Measurements from ENCODE around the gene KRTAP3-1. TPM values are rescaled to one million over a fixed set of nuclear protein-coding genes. Genes with fewer than 3 reads are reported as not detected.

The KRTAP3-1 gene
- total RNA-seq, 6 donors from 2014 or later = not detected

DNA sequence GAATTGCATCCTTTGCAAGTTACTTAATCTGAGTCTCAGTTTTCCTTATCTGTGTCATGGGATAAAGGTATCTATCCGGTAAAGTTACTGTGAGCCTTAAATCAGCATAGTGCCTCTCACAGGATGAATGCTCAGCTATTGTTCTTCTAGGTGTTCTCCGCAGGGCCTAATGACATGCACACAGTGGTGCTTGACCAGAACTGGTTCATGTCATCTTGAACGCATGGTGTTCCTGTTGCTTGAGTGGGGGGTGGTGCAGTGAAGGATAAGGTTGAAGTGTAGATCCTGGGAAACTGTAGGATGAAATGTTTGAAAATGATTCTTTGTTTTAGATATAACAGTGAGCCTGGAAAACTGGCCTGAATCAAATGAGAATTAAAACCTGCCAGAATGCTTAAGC, 28.8 kb downstream of the KRTAP3-1 start:
- no peak overlapping the region for H3K4me3 ChIP-seq
- H3K36me3 ChIP-seq = no peaks in the 10 kb centered on the region
- no peak overlapping the region for H3K27ac ChIP-seq
- no peak for TF ChIP-seq POLR2A (IDR thresholded peaks at IDR 0.05)
- TF ChIP-seq, protein P1, sequence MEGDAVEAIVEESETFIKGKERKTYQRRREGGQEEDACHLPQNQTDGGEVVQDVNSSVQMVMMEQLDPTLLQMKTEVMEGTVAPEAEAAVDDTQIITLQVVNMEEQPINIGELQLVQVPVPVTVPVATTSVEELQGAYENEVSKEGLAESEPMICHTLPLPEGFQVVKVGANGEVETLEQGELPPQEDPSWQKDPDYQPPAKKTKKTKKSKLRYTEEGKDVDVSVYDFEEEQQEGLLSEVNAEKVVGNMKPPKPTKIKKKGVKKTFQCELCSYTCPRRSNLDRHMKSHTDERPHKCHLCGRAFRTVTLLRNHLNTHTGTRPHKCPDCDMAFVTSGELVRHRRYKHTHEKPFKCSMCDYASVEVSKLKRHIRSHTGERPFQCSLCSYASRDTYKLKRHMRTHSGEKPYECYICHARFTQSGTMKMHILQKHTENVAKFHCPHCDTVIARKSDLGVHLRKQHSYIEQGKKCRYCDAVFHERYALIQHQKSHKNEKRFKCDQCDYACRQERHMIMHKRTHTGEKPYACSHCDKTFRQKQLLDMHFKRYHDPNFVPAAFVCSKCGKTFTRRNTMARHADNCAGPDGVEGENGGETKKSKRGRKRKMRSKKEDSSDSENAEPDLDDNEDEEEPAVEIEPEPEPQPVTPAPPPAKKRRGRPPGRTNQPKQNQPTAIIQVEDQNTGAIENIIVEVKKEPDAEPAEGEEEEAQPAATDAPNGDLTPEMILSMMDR (IDR thresholded peaks at IDR 0.05) = no peak
- TF ChIP-seq EP300 (IDR thresholded peaks at IDR 0.05) = no peak
- TF ChIP-seq POLR2AphosphoS5 (IDR thresholded peaks at IDR 0.05) = no peak
- no peaks in the 10 kb centered on the region for H3K27me3 ChIP-seq
- no peaks in the 10 kb centered on the region for H3K9me3 ChIP-seq
- no peak for ATAC-seq (ENCODE audit: low FRiP score in 2 of 2)
- H3K4me1 ChIP-seq = no peaks in the 10 kb centered on the region
- 82% methylated on average over 3 of the region's 3 CpGs for WGBS, 2 donors
- DNase-seq = no peak

DNA sequence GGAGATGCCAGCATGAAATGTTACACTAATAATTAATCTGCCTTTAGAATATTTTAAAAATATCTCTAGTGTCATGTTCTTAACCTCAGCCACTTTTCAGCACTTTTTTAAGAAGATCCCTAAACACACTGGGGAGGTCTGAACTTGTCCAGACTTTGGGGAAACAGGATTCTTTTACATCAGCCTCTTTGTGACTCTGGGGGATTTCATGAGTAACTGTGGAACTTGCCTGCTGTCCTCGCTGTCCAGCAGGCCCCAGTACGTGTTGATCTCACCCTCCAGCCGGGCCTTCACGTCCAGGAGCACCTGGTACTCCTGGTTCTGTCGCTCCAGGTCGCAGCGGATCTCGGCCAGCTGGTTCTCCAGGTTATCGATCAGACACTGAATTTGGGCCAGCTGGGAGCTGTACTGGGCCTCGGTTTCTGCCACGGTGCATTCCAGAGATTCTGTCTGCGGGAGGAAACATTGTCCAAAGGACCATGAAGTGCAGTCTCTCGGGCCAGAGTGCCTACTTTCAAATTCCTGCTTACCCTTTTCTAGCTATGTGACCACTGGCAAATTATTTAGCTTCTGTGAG, 30.3 kb downstream of the KRTAP3-1 start:
- Histone ChIP-seq H3K27ac (no peak overlapping the region), H3K9me3 (no peaks in the 10 kb centered on the region), H3K4me3 (no peak overlapping the region), H3K4me1 (no peaks in the 10 kb centered on the region), H3K36me3 (no peaks in the 10 kb centered on the region), H3K27me3 (no peaks in the 10 kb centered on the region)
- TF ChIP-seq EP300 (IDR thresholded peaks at IDR 0.05) (no peak), POLR2AphosphoS5 (IDR thresholded peaks at IDR 0.05) (no peak), POLR2A (IDR thresholded peaks at IDR 0.05) (no peak)
- TF ChIP-seq, protein P1 (IDR thresholded peaks at IDR 0.05) = no peak
- peak in 1 of 2 donors; percentile 22 for DNase-seq
- 64 to 67% methylated on average over 11 to 13 of the region's 13 CpGs for WGBS, 2 donors
- ATAC-seq (ENCODE audit: low FRiP score in 2 of 2) = no peak

DNA sequence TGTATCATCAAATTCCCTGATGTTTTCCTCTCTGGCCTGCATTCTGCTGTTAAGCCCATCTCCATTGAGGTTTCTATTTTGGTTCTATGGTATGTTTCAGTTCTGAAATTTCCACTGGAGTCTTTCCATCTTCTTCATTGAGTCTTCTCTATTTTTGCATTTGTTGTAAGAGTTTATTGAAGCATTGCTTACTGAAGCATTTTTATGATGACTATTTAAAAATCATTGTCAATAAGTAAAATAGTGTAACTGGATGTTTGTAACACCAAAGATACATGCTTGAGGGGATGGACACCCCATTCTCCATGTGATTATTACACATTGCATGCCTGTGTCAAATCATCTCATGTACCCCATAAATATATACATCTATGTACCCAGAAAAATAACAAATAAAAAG, 33.4 kb downstream of the KRTAP3-1 start:
- Histone ChIP-seq H3K4me1 (no peaks in the 10 kb centered on the region), H3K9me3 (no peaks in the 10 kb centered on the region), H3K4me3 (no peak overlapping the region), H3K27ac (no peak overlapping the region), H3K27me3 (no peaks in the 10 kb centered on the region), H3K36me3 (no peaks in the 10 kb centered on the region)
- ATAC-seq (ENCODE audit: low FRiP score in 2 of 2) = no peak
- TF ChIP-seq EP300 (IDR thresholded peaks at IDR 0.05) (no peak), POLR2AphosphoS5 (IDR thresholded peaks at IDR 0.05) (no peak), POLR2A (IDR thresholded peaks at IDR 0.05) (no peak)
- TF ChIP-seq, protein P1 (IDR thresholded peaks at IDR 0.05) = no peak
- no peak for DNase-seq

DNA sequence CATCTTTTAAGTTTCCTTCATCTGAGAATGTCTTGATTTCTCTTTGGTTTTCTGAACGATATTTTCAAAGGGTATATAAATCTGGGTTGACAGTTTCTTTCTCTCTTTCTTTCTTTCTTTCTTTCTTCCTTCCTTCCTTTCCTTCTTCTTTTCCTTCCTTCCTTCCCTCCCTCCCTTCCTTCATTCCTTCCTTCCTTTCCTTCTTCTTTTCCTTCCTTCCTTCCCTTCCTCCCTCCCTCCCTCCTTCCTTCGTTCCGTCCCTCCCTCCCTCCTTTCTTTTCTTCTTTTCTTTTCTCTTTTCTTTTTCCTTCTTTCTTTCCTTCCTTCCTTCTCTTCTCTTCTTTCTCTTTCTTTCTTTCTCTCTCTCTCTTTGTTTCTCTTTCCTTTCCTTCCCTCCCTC, 34.6 kb downstream of the KRTAP3-1 start:
- Histone ChIP-seq H3K36me3 (no peaks in the 10 kb centered on the region), H3K27me3 (no peaks in the 10 kb centered on the region), H3K4me1 (no peaks in the 10 kb centered on the region), H3K9me3 (no peaks in the 10 kb centered on the region), H3K4me3 (no peak overlapping the region), H3K27ac (no peak overlapping the region)
- 87 to 94% methylated on average over 3 of the region's 3 CpGs for WGBS, 2 donors
- no peak for ATAC-seq (ENCODE audit: low FRiP score in 2 of 2)
- DNase-seq = no peak
- TF ChIP-seq EP300 (IDR thresholded peaks at IDR 0.05) (no peak), POLR2AphosphoS5 (IDR thresholded peaks at IDR 0.05) (no peak), POLR2A (IDR thresholded peaks at IDR 0.05) (no peak)
- TF ChIP-seq, protein P1 (IDR thresholded peaks at IDR 0.05) = no peak

DNA sequence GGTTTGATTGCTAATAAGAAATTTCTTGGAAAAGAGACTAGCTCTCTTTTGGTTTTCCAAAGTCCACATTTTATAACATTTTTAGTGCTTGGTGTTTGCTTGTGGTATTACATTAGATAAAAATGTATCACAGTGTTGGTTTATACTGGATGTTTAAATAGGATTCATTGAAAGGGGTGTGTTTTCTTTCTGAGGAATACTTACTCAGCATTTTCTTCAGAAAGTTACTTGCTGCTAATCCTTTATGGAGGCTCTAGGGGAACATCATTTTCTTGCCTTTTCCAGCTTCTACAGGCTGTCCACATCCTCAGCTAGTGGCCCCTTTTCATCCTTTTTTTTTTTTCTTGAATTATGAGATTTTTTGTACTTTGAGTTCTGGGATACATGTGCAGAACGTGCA, 41.3 kb downstream of the KRTAP3-1 start:
- no peak for TF ChIP-seq POLR2A (IDR thresholded peaks at IDR 0.05)
- TF ChIP-seq EP300 (IDR thresholded peaks at IDR 0.05) = no peak
- TF ChIP-seq, protein P1 (IDR thresholded peaks at IDR 0.05) = no peak
- no peak for TF ChIP-seq POLR2AphosphoS5 (IDR thresholded peaks at IDR 0.05)
- 85 to 100% methylated on average over 1 of the region's 1 CpG for WGBS, 2 donors
- Histone ChIP-seq H3K27me3 (no peaks in the 10 kb centered on the region), H3K4me1 (no peaks in the 10 kb centered on the region), H3K36me3 (no peaks in the 10 kb centered on the region), H3K9me3 (no peaks in the 10 kb centered on the region), H3K27ac (no peak overlapping the region), H3K4me3 (no peak overlapping the region)
- ATAC-seq (ENCODE audit: low FRiP score in 2 of 2) = no peak
- DNase-seq = no peak
